HG02571 (cell line): ENCODE data around the gene MIDN.
"Not testable (repeated sequence)": the region's sequence is repeated elsewhere in the genome, so short reads cannot be mapped to it uniquely, and the experiment has no call there.

ENCODE experiments used
- ATAC-seq: cut with Tn5 transposase; IDR thresholded peaks from one replicate; pipeline ENCODE4 v1.9.1; 2021; ENCODE audit warnings: mild to moderate bottlenecking, moderate library complexity; ENCODE audit not compliant: unreplicated experiment

MIDN gene

DNA sequence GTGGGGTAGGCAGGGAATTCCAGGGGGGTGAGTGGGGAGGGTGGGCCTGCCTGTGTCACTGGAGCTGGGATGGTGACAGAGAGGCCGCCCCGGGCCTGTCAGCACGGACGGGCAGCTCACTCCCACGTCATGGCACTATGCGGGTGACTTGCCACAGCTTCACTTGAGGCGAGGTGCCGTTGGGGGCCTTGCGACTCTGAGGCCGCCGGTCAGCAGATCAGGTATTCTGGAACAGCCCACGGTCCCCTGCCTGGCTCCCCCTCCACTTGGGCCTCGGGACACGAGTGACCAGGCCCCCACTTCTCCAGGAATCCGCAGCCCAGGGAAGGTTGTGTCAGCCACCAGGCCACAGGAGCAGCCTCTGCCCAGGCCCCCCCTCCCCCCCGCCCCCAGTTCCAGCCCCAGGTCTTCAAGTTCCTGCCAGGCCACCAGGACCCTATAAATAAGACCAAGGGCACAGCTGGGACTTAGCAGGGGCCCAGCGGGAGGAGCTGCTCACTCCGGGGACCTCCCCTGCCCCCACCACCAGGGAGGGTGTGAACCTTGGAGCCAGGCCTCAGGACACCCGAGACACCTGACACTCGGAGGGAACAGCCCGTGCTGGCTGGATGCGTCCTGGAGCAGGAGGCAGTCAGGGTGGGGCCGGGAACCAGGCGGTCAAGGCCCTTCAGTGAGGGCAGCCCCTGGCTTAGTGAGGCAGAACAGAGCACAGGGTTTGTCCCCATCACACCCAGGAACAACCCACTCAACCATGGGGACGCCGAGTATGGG is 2.7 kb upstream of the MIDN start:
- no peak for ATAC-seq

DNA sequence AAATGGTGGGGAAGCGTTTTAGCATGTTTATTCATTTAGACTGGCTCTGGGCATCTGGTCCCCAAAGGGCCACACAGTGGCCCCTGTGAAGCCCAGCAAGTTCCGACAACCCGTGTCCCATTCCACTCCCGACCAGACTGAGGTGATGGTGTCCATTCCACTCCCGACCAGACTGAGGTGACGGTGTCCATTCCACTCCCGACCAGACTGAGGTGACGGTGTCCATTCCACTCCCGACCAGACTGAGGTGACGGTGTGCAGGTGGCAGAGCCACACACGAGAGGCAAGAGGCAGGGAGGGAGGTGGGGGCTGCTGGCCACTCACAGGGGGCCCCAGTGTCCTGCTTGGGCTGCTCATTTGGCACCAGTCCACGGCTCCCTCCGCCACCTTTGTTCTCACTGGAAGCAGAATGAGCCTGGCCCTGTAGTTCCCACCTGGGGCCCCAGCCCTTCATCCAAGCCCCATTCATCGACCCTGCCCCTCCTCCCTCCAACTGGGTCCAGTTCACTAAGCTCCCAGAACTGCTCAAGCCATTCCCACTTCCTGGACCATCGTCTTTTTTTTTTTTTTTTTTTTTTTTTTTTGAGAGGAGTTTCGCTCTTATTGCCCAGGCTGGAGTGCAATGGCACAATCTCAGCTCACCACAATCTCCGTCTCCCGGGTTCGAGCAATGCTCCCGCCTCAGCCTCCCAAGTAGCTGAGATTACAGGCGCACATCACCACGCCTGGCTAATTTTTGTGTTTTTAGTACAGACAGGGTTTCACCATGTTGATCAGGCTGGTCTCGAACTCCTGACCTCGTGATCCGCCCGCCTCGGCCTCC is 1.9 kb upstream of the MIDN start:
- ATAC-seq: not testable (repeated sequence)

- no peak for ATAC-seq
Observed at GRCh38 chr19:1247748-1248138, 640 bp upstream of the MIDN start.

GRCh38 chr19:1248786-1249297 is 459 bp downstream of the MIDN start:
- peak; percentile 30 for ATAC-seq

DNA sequence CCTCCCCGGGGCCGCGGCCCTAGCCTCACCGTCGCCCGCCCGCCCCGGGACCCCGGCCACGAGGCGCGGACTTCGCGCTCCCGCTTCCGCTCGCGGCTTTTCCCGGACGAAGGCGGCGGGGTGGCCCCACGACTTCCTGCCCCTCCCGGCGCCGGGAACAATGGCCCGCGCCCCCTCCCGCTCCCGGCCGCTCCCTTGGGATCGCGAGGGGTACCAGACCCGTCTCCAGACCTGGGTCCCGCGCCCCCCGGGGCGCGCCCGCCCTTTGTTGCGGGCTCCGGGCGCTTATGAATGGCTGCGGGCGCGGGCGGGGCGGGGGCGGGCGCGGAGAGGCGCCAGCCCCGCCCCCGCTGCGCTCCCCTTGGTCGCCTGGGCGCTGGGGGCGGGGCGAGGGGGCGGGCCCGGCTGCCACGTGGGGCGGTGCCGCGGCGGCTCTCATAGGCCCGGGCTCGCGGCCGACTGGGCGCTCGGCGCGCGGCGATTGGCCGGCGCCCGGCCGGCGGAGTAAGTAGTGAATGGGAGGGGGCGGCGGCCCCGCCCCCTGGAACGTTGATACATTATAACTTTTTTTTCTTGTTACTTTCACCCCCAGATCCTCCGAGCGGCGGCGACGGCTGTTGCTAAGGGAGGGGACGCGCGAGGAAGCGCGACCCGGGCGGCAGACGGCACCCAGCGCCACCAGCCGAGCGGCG is 1.1 kb downstream of the MIDN start:
- ATAC-seq: peak; percentile 48

- ATAC-seq: no peak
Observed at GRCh38 chr19:1249990-1250436, 1.6 kb downstream of the MIDN start.

DNA sequence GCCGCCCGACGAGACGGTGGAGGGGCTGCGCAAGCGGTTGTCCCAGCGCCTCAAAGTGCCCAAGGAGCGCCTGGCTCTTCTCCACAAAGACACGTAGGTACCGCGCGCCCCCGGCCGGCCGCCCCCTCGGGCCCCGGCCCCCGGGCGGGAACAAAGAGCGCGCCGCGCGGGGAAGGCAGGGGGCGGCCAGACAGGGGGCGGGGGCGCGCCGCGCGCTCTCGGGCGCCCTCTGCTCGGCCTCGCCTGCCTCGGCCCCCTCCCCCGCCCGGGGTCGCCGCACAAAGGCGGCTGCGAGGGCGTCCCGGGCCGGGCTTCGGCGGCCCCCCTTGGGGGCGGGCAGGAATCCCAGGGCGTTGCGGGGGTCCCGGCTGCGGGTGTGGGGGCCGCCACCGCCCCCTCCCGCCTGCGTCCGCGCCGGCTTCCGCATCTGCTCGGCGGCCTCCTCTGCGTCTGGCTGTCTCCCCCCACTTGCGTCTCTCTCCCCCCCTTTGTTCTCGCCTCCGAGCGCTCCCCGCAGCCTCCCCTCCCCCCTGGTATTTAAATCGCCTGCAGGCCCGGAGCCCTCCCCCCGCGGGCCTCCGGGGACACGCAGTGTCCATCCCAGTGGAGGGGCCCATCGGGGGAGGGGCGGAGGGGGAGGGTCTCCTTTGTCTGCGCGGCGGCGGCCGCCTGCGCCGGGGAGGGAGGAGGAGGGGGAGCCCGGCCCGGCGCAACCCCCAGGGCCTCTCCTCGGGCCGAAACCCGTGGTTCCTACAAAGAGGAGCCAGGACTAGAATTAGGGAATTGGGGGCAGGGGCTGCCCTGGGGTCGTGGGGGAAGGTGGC is 2.3 kb downstream of the MIDN start:
- ATAC-seq: no peak

GRCh38 chr19:1251330-1252220 is 3.2 kb downstream of the MIDN start:
- no peak for ATAC-seq

DNA sequence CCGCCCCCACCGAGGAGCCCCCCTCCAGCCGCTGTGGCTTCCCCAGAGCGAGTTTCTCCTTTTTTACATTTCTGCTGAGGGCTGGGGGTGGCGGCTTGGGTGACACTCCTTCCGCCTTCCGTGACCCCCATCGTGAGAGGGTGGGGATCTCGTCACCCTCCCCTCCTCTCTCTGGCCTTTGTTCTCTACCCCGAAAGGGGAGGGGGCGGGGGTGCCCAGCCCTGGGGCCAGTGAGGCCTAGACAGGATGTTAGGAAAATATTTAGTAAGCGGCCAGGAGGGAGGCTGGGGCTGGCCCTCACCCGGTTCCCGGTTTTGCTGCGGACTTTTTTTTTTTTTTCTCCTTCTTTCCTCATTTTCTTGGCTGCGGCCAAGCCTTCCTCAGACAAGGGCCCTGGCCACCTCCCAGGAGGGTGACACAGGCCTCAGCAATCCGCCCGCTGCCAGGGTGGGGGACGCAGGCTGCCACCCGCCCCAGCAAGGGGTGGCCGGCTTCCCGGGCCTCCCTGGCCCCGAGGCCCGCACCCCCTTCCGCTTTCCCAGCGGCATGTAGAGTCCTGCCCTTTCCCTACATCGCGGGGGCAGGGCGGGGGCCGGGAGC is 3.9 kb downstream of the MIDN start:
- no peak for ATAC-seq

DNA sequence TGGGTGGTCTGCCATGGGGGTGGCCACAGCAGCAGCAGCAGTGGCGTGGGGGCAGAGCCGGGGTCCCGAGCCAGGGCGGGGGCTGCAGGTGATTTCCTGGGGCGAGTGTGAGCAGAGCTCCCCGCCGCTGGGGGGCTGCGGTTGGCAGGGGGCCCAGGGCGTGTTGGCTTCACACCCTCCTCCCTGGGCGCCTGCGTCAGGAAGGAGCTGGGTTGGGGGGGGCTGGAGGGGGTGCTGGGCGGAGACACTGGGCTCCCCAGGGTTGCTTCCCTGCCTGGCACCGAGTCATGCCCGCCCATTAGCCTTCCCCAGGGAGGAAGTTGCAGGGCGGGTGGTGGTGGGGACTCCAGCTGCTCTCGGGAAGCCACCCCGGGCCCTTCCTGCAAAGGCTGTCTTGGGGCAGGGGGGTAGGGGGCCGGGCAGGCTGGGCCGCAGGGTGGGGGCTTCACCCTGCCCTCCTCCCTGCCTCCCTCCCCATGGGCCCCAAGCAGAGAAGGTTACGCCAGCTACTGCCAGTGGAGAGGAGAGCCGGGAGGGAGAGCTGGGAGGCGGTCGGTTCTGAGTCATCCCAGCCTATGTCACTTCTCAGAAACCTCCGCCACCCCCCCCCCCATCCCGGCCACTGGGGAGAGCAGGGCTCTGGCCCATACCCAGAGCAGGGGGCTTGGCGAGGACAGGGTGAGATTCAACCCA is 4.6 kb downstream of the MIDN start:
- ATAC-seq: no peak

DNA sequence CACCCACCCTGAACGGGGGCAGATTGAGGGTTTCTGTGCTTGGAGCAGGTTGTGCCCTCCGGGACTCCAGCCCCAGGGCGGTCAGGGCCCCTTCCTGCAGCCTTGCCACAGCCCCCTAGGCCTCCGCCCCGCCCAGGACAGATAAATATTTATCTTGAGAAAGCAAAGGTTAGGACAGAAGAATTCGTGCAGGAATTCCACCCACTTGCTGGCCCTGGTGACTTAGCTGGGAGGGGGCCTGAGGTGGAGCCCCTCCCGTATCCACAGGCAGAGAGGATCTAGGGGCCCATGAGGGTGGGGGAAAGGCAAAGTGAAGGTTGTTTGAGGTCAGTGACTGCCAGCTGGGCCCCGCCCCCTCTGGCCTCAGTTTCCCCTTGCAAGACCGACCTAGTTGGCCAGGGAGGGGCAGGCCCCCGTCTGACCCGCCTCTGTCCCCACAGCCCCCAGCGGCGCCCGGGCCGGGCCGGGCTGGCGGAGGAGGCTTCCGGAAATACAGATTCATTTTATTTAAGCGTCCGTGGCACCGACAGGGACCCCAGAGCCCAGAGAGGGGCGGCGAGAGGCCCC is 5.2 kb downstream of the MIDN start:
- ATAC-seq: no peak

DNA sequence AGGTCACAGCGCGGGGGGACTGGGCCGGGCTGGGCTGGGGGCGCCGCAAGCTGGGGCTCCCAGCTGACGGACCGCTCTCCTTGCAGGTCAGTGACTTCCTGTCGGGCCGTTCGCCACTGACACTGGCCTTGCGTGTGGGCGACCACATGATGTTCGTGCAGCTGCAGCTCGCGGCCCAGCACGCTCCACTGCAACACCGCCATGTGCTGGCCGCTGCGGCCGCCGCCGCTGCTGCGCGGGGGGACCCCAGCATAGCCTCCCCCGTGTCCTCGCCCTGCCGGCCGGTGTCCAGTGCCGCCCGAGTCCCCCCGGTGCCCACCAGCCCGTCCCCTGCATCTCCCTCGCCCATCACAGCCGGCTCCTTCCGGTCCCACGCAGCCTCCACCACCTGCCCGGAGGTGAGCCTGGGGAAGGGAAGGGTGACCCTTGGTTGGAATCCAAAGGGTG is 5.7 kb downstream of the MIDN start:
- no peak for ATAC-seq

DNA sequence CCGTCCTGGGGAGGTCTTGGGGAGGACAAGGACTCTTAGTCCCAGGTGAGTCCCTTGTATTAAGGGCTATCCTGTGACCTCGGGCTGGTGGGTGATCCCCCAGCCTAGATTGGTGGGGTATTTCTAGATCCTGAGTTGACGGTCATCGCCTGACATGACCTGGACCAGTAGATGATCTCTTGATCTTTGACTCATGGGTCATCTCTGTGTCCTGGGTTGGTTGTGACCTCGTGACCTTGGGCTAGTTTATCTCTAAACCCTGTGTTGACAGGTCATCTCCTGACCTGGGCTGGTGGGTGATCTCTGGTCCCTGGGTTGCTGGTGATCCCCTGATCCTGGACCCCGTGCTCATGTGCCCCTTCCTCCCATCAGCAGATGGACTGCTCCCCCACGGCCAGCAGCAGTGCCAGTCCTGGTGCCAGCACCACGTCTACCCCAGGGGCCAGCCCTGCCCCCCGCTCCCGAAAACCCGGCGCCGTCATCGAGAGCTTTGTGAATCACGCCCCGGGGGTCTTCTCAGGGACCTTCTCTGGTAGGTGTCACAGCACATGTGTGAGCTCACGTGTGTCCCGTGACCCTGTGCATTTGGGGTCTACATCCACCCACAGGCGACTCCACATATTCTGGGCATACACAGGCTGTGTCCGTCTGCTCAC is 6.3 kb downstream of the MIDN start:
- no peak for ATAC-seq

GRCh38 chr19:1255186-1256161 is 7.1 kb downstream of the MIDN start:
- no peak for ATAC-seq

DNA sequence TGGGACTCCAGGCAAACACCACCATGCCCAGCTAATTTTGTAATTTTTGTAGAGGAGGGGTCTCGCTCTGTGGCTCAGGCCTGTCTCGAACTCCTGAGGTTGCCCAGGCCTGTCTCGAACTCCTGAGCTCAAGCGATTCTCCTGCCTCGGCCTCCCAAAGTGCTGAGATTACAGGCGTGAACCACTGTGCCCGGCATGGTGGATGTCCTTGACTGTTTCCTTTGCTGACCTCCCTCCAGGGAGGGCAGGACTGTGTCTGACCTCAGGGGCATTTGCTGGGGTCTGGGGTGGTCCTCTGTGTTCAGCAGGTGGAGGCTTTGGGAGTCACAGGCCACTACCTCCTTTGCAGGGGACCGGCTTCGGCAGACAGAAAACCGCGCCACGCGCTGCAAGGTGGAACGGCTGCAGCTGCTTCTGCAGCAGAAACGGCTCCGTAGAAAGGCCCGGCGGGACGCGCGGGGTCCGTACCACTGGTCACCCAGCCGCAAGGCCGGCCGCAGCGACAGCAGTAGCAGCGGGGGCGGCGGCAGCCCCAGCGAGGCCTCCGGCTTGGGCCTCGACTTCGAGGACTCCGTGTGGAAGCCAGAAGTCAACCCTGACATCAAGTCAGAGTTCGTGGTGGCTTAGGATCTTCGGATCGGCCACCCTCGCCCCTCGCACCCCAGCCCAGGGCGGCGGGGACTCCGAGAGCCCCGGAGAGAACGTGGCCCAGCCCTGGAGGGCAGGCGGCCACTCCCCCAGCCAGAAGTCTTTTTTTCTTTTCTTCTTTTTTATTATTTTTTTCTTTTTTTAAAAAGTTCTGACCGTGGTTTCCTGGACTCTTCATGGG is 8.5 kb downstream of the MIDN start:
- no peak for ATAC-seq
